ENCODE data around the gene CNBD2. TPM values are rescaled to one million over a fixed set of nuclear protein-coding genes. Genes with fewer than 3 reads are reported as not detected.
A peak's percentile ranks its signal among the peaks of the same experiment; 100 is the strongest.

The CNBD2 gene
- polyA plus RNA-seq, 3 donors: 8.0 to 11.3 (median 9.3) TPM

- Histone ChIP-seq H3K9me3 (replicated peaks in 1 of 2; ENCODE audit: control insufficient read depth in 1 of 2, insufficient read depth in 1 of 2, low read length in 2 of 2) (peaks cover 0 to 6% of the 10 kb centered on the region in 2 donors), H2AFZ (ENCODE audit: insufficient read depth, low read depth, low read length, poor library complexity, severe bottlenecking) (peak overlapping the region; percentile 98), H4K20me1 (ENCODE audit: insufficient read depth, low read length) (no peaks in the 10 kb centered on the region), H3K36me3 (replicated peaks in 1 of 2; ENCODE audit: control insufficient read depth in 1 of 2, insufficient read depth in 2 of 2, low read length in 2 of 2) (no peaks in the 10 kb centered on the region), H3K27me3 (ENCODE audit: control insufficient read depth in 2 of 2, insufficient read depth in 2 of 2, low read length in 2 of 2) (peaks cover 0 to 5% of the 10 kb centered on the region in 2 donors), H3K4me3 (replicated peaks in 1 of 3; ENCODE audit: low read depth in 2 of 3, low read length in 3 of 3) (peak overlapping the region; percentile 51 to 85 (median 67)), H3K9ac (ENCODE audit: insufficient read depth, low read length, poor library complexity, severe bottlenecking) (peak overlapping the region; percentile 70), H3K4me1 (ENCODE audit: control insufficient read depth in 1 of 2, insufficient read depth in 2 of 2, low read length in 2 of 2) (peaks cover 16 to 17% of the 10 kb centered on the region in 2 donors), H3K79me2 (ENCODE audit: insufficient read depth, low read length) (no peaks in the 10 kb centered on the region), H3K27ac (ENCODE audit: low read depth in 1 of 2, low read length in 2 of 2) (peak overlapping the region in 1 of 2 donors; percentile 80), H3K4me2 (replicated peaks; ENCODE audit: extremely low read depth, low read length, poor library complexity, severe bottlenecking) (peak overlapping the region; percentile 98)
- 11% methylated on average over 21 of the region's 26 CpGs for WGBS (ENCODE audit: insufficient coverage)
- Mint-ChIP-seq H3K4me1 (peaks cover 15% of the 10 kb centered on the region), H3K27ac (peak overlapping the region; percentile 33 to 86 (median 66)), H3K4me3 (peak overlapping the region; percentile 83 to 92), H3K27me3 (ENCODE audit: low read depth in 3 of 3) (peaks cover 7 to 12% (median 10%) of the 10 kb centered on the region in 3 donors), H3K36me3 (no peaks in the 10 kb centered on the region), H3K9me3 (peaks cover 2 to 12% (median 5%) of the 10 kb centered on the region in 7 donors)
- no peak for DNase-seq
- no peak for TF ChIP-seq CTCF (IDR thresholded peaks at IDR 0.05)
- intact Hi-C loops (cut with micrococcal nuclease): loop anchor here in 1 of 2 donors (10.0 kb wide), 2 partner anchors 69 to 109 kb away; partner anchors contain the start of gene SCAND1
These were observed 95.7 kb downstream of the CNBD2 start for GRCh38 chr20:36063916-36064657.

GRCh38 chr20:36064658-36065426 is 96.5 kb downstream of the CNBD2 start:
- TF ChIP-seq CTCF (IDR thresholded peaks at IDR 0.05): no peak
- H3K9ac ChIP-seq (ENCODE audit: insufficient read depth, low read length, poor library complexity, severe bottlenecking): peak overlapping the region; percentile 70
- peak overlapping the region; percentile 98 for H3K4me2 ChIP-seq (replicated peaks; ENCODE audit: extremely low read depth, low read length, poor library complexity, severe bottlenecking)
- peak overlapping the region; percentile 68 to 80 for H3K27ac ChIP-seq (ENCODE audit: low read depth in 1 of 2, low read length in 2 of 2)
- H3K27me3 ChIP-seq (ENCODE audit: control insufficient read depth in 2 of 2, insufficient read depth in 2 of 2, low read length in 2 of 2): peaks cover 0 to 5% of the 10 kb centered on the region in 2 donors
- H3K27me3 Mint-ChIP-seq (ENCODE audit: low read depth in 3 of 3): peaks cover 6 to 11% (median 7%) of the 10 kb centered on the region in 3 donors
- peak overlapping the region; percentile 76 to 91 (median 88) for H3K27ac Mint-ChIP-seq
- no peaks in the 10 kb centered on the region for H3K36me3 ChIP-seq (replicated peaks in 1 of 2; ENCODE audit: control insufficient read depth in 1 of 2, insufficient read depth in 2 of 2, low read length in 2 of 2)
- no peaks in the 10 kb centered on the region for H4K20me1 ChIP-seq (ENCODE audit: insufficient read depth, low read length)
- intact Hi-C loops (cut with micrococcal nuclease): loop anchor here in 1 of 2 donors (10.0 kb wide), 2 partner anchors 70 to 110 kb away; partner anchors contain the start of gene SCAND1
- WGBS (ENCODE audit: insufficient coverage): 1% methylated on average over 61 of the region's 61 CpGs
- peaks cover 15% of the 10 kb centered on the region for H3K4me1 Mint-ChIP-seq
- H3K4me1 ChIP-seq (ENCODE audit: control insufficient read depth in 1 of 2, insufficient read depth in 2 of 2, low read length in 2 of 2): peaks cover 16 to 17% of the 10 kb centered on the region in 2 donors
- peak overlapping the region; percentile 98 for H2AFZ ChIP-seq (ENCODE audit: insufficient read depth, low read depth, low read length, poor library complexity, severe bottlenecking)
- H3K9me3 Mint-ChIP-seq: peaks cover 2 to 12% (median 5%) of the 10 kb centered on the region in 7 donors
- H3K4me3 ChIP-seq (replicated peaks in 1 of 3; ENCODE audit: low read depth in 2 of 3, low read length in 3 of 3): peak overlapping the region; percentile 51 to 85 (median 67)
- H3K9me3 ChIP-seq (replicated peaks in 1 of 2; ENCODE audit: control insufficient read depth in 1 of 2, insufficient read depth in 1 of 2, low read length in 2 of 2): peaks cover 0 to 6% of the 10 kb centered on the region in 2 donors
- peak; percentile 88 to 90 (median 90) for DNase-seq
- peak overlapping the region; percentile 83 to 92 for H3K4me3 Mint-ChIP-seq
- H3K79me2 ChIP-seq (ENCODE audit: insufficient read depth, low read length): no peaks in the 10 kb centered on the region
- no peaks in the 10 kb centered on the region for H3K36me3 Mint-ChIP-seq

Data from CD14-positive monocyte (primary cell).